ENCODE measurements around the gene RBM3.
A peak's percentile ranks its signal among the peaks of the same experiment; 100 is the strongest.

The RBM3 gene

DNA sequence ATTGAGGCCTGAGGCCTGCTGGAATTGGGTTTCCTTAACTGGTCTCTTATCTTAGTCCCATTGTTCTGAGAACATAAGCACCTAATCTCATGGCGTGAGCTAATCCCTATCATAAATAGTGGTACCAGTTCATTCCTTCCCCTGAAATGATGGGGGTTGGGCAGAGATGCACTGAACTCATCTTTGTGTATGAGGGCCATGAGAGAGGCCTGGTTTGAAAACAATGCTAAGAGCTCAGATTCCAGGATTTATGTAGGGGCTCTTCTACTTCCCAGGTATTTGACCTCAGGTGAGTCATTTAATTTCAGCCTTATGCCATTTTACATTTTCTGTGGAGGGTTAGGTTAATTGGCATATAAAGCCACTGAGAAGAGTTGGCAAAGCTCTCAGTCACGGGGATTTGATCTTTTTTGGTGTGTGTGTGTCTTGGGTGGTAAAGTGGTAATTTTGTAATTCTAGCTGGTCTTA lies 4.4 kb downstream of the RBM3 start:
- Histone ChIP-seq H3K4me3 (ENCODE audit: low read depth, low read length) (no peak overlapping the region), H3K27me3 (ENCODE audit: insufficient read depth, low read length) (no peaks in the 10 kb centered on the region), H3K79me2 (ENCODE audit: control insufficient read depth, insufficient read depth, low read length, unreplicated experiment) (peaks cover 30% of the 10 kb centered on the region), H3K27ac (ENCODE audit: low read depth, low read length) (peak overlapping the region; percentile 34; the same call in 1 of the 2 replicates), H3K36me3 (ENCODE audit: insufficient read depth, low read length) (peaks cover 27% of the 10 kb centered on the region), H2AFZ (ENCODE audit: low read length, unreplicated experiment) (no peak overlapping the region), H3K4me1 (ENCODE audit: control insufficient read depth, insufficient read depth, low read length, unreplicated experiment) (peaks cover 41% of the 10 kb centered on the region)

DNA sequence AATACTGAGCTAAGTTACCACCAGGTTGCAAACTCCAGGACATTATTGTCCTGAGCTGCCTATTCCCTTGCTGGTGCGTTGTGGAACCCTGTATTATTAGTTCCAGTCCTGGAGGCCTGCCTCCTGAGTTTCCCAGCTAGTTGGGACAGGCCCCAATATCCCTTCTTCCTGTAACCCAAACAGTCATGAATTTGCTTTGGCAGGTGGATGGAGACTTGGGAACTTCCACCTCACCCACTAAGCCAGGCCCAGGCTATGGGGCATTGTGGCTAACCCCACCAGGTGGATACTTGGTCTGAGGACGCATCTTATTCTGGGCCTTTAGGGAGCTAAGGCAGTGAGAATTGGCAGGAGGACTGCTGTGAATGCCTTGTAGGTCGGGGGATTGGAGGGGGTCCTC lies 5.0 kb downstream of the RBM3 start:
- no peaks in the 10 kb centered on the region for H3K27me3 ChIP-seq (ENCODE audit: insufficient read depth, low read length)
- no peak overlapping the region for H2AFZ ChIP-seq (ENCODE audit: low read length, unreplicated experiment)
- H3K79me2 ChIP-seq (ENCODE audit: control insufficient read depth, insufficient read depth, low read length, unreplicated experiment), result peaks cover 30% of the 10 kb centered on the region
- peaks cover 27% of the 10 kb centered on the region for H3K36me3 ChIP-seq (ENCODE audit: insufficient read depth, low read length)
- H3K4me3 ChIP-seq (ENCODE audit: low read depth, low read length), result no peak overlapping the region
- peak overlapping the region; percentile 34; the same call in 1 of the 2 replicates for H3K27ac ChIP-seq (ENCODE audit: low read depth, low read length)
- peaks cover 41% of the 10 kb centered on the region for H3K4me1 ChIP-seq (ENCODE audit: control insufficient read depth, insufficient read depth, low read length, unreplicated experiment)

DNA sequence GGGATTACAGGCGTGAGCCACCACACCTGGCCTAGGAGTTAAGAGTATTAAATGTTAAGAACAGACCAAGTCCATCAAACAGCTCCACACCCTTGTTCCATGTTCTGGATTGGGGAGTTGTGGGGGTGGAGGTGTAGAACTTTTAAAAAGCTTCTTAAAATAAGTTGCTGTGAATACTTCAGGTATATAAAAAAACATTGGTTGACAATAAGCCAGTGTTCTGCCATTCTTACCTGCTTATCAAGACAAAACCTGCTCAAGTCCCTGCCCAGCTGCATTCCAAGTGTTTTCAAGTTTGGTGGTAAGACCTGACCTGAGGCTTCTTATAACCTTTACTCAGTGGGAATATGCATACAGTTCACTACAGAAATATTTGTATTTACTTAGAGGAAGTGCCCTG lies 6.4 kb downstream of the RBM3 start:
- Histone ChIP-seq H3K36me3 (ENCODE audit: insufficient read depth, low read length) (peaks cover 19% of the 10 kb centered on the region), H3K4me3 (ENCODE audit: low read depth, low read length) (no peak overlapping the region), H3K27me3 (ENCODE audit: insufficient read depth, low read length) (no peaks in the 10 kb centered on the region), H2AFZ (ENCODE audit: low read length, unreplicated experiment) (no peak overlapping the region), H3K4me1 (ENCODE audit: control insufficient read depth, insufficient read depth, low read length, unreplicated experiment) (peaks cover 39% of the 10 kb centered on the region), H3K27ac (ENCODE audit: low read depth, low read length) (peak overlapping the region; percentile 41; the same call in 1 of the 2 replicates), H3K79me2 (ENCODE audit: control insufficient read depth, insufficient read depth, low read length, unreplicated experiment) (peaks cover 21% of the 10 kb centered on the region)

DNA sequence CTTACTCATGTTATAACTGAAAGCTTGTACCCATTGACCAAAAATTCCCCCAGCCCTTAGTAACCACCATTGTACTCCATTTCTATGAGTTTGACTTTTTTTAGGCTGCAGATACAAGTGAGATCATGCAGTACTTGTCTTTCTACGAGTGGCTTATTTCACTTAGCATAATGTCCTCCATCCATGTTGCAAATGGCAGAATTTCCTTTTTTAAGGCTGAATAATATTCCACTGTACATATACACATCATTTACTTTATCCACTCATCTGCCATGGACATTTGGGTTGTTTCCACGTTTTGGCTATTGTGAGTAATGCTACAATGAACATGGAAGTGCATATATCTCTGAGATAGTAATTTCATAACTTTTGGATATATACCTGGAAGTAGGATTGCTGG lies 10.4 kb downstream of the RBM3 start:
- Histone ChIP-seq H2AFZ (ENCODE audit: low read length, unreplicated experiment) (no peak overlapping the region), H3K36me3 (ENCODE audit: insufficient read depth, low read length) (no peaks in the 10 kb centered on the region), H3K4me3 (ENCODE audit: low read depth, low read length) (no peak overlapping the region), H3K27ac (ENCODE audit: low read depth, low read length) (no peak overlapping the region), H3K79me2 (ENCODE audit: control insufficient read depth, insufficient read depth, low read length, unreplicated experiment) (no peaks in the 10 kb centered on the region), H3K4me1 (ENCODE audit: control insufficient read depth, insufficient read depth, low read length, unreplicated experiment) (peaks cover 18% of the 10 kb centered on the region), H3K27me3 (ENCODE audit: insufficient read depth, low read length) (no peaks in the 10 kb centered on the region)

DNA sequence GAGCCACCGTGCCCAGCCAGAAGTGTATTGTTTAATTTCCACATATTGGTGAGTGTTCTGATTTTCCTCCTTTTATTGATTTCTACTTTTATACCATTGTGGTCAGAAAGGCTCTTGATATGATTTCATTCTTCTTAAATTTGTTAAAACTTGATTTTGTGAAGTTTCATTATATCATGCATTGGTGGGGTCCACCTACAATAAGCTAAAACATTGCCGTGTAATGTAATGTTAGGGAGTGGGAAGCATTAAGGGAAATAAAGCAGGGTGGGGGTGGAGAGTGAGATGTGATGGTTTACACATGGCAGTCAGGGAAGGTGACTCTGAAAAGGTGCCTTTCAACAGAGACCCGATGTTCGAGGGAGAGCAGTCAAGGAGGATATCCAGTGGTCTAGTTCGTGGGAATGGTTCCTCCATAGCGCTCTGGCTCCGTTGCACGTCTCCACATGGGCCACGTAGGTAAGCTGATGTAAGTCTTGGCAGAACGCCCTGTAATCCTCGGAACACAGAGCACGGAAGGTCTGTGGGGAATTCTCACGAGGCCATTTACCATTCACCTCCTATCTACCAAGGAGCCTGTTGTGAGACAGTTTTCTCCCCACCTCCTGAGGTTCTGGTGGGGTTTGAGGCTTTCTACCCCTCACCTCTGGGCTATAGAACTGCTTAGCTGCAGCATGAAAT lies 15.3 kb downstream of the RBM3 start:
- H3K36me3 ChIP-seq (ENCODE audit: insufficient read depth, low read length), result no peaks in the 10 kb centered on the region
- H3K27me3 ChIP-seq (ENCODE audit: insufficient read depth, low read length), result no peaks in the 10 kb centered on the region
- H3K4me1 ChIP-seq (ENCODE audit: control insufficient read depth, insufficient read depth, low read length, unreplicated experiment), result peaks cover 35% of the 10 kb centered on the region
- H2AFZ ChIP-seq (ENCODE audit: low read length, unreplicated experiment), result no peak overlapping the region
- no peak overlapping the region for H3K4me3 ChIP-seq (ENCODE audit: low read depth, low read length)
- H3K27ac ChIP-seq (ENCODE audit: low read depth, low read length), result peak overlapping the region; percentile 91
- no peaks in the 10 kb centered on the region for H3K79me2 ChIP-seq (ENCODE audit: control insufficient read depth, insufficient read depth, low read length, unreplicated experiment)

DNA sequence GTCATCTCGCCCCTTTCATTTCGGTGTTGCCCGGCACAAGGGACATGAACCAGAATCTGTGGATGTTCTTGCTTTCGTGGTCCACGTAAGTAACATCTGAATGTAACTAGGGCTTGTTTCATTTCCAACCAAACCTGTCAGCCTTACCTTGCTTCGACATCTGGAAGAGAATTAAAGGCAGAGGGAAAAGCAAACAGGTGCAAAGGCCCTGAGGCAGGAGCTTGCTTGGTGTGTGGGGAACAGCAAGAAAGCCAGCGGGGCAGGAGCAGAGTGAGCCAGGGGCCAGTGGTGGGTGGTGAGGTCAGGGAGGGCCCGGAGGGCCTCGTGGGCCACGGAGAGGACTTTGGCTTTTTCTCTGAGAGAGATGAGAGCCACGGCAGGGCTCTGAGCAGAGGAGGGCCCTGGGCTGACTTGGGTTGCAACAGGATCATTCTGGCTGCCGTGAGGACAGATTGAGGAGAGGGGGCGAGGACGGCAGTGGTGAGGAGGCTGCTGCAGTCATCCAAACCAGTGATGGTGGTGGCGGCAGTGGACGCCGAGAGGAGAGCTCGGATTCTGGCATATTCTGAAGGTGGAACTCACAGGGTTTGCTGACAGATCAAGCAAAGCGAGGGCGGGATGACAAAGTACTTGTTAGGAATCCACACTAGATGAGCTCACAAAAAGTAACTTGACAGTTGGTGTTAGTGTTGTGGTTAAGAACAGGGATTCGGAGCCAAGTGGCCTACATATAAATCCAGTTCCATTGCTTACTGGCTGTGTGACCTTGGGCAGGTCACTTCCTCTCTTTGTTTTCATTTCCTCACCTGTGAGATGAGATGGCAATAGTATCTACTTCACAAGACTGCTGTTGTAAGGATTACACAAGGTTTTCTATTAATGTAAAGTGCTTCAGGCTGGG lies 16.2 kb downstream of the RBM3 start:
- Histone ChIP-seq H3K27me3 (ENCODE audit: insufficient read depth, low read length) (no peaks in the 10 kb centered on the region), H3K4me1 (ENCODE audit: control insufficient read depth, insufficient read depth, low read length, unreplicated experiment) (peaks cover 35% of the 10 kb centered on the region), H2AFZ (ENCODE audit: low read length, unreplicated experiment) (no peak overlapping the region), H3K27ac (ENCODE audit: low read depth, low read length) (peak overlapping the region; percentile 91), H3K36me3 (ENCODE audit: insufficient read depth, low read length) (no peaks in the 10 kb centered on the region), H3K79me2 (ENCODE audit: control insufficient read depth, insufficient read depth, low read length, unreplicated experiment) (no peaks in the 10 kb centered on the region), H3K4me3 (ENCODE audit: low read depth, low read length) (no peak overlapping the region)

DNA sequence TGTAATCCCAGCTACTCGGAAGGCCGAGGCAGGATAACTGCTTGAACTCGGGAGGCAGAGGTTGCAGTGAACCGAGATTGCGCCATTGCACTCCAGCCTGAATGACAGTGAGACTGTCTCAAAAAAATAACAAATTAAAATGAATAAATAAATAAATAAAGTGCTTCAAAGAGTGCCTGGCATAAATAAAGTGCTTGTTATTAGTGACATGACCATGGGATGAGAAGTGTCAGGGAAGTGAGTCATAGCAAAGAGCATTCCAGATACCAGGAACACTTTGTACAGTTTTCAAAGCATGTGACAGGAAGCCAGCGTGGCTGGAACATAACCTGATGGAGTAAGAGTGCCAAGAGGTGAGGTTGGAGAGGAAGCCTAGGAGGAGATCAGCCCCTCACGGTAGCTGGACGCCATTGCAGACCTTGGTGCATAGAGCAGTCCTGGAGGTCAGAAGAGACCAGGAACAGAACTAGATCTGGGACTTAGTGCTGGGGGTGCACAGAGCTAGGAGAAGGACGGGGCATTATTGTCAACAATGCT lies 17.0 kb downstream of the RBM3 start:
- no peaks in the 10 kb centered on the region for H3K79me2 ChIP-seq (ENCODE audit: control insufficient read depth, insufficient read depth, low read length, unreplicated experiment)
- no peak overlapping the region for H2AFZ ChIP-seq (ENCODE audit: low read length, unreplicated experiment)
- no peaks in the 10 kb centered on the region for H3K27me3 ChIP-seq (ENCODE audit: insufficient read depth, low read length)
- no peaks in the 10 kb centered on the region for H3K36me3 ChIP-seq (ENCODE audit: insufficient read depth, low read length)
- no peak overlapping the region for H3K4me3 ChIP-seq (ENCODE audit: low read depth, low read length)
- peak overlapping the region; percentile 91 for H3K27ac ChIP-seq (ENCODE audit: low read depth, low read length)
- H3K4me1 ChIP-seq (ENCODE audit: control insufficient read depth, insufficient read depth, low read length, unreplicated experiment), result peaks cover 39% of the 10 kb centered on the region

DNA sequence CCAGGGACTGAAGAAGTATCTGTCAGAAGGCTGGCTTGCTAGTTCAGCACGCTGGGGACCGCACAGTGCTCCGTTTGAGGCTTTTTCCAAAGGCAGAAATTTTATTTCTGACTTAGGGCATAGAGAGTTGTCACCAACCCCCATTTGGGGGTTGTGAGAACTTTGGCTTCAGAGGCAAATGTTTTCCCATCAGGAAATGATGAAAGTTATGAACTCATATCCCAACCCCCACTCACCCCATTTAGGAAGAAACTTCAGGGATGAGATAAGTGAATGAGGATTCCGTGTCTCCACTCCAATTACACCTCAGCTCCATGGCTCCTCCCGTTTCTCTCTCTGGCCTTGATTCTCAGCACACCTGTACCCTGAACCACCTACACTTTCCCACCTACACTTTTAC lies 18.7 kb downstream of the RBM3 start:
- no peak overlapping the region for H2AFZ ChIP-seq (ENCODE audit: low read length, unreplicated experiment)
- H3K27me3 ChIP-seq (ENCODE audit: insufficient read depth, low read length), result no peaks in the 10 kb centered on the region
- H3K27ac ChIP-seq (ENCODE audit: low read depth, low read length), result peak overlapping the region; percentile 91
- no peak overlapping the region for H3K4me3 ChIP-seq (ENCODE audit: low read depth, low read length)
- no peaks in the 10 kb centered on the region for H3K36me3 ChIP-seq (ENCODE audit: insufficient read depth, low read length)
- no peaks in the 10 kb centered on the region for H3K79me2 ChIP-seq (ENCODE audit: control insufficient read depth, insufficient read depth, low read length, unreplicated experiment)
- peaks cover 42% of the 10 kb centered on the region for H3K4me1 ChIP-seq (ENCODE audit: control insufficient read depth, insufficient read depth, low read length, unreplicated experiment)

DNA sequence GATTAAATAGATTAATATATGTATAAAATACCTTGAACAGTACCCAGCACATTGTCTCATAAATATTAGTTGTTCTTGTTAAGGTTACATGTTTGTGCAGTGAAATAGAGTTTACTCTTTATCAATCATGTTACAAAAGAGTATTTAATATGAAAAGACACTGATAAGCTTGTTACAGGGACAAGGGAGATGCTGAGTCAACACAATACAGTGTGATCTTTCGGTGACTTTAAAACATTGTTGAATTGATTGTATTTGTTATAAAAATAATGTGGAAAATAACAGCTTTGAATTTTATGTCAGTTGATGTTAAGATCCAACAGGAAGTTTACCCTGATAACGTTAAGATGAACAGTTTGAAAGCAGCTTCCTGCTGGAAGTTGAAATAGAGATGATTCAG lies 21.6 kb downstream of the RBM3 start:
- Histone ChIP-seq H3K4me3 (ENCODE audit: low read depth, low read length) (no peak overlapping the region), H3K27me3 (ENCODE audit: insufficient read depth, low read length) (no peaks in the 10 kb centered on the region), H3K4me1 (ENCODE audit: control insufficient read depth, insufficient read depth, low read length, unreplicated experiment) (peaks cover 25% of the 10 kb centered on the region), H3K79me2 (ENCODE audit: control insufficient read depth, insufficient read depth, low read length, unreplicated experiment) (peaks cover 10% of the 10 kb centered on the region), H3K36me3 (ENCODE audit: insufficient read depth, low read length) (no peaks in the 10 kb centered on the region), H2AFZ (ENCODE audit: low read length, unreplicated experiment) (no peak overlapping the region), H3K27ac (ENCODE audit: low read depth, low read length) (peak overlapping the region; percentile 74)

DNA sequence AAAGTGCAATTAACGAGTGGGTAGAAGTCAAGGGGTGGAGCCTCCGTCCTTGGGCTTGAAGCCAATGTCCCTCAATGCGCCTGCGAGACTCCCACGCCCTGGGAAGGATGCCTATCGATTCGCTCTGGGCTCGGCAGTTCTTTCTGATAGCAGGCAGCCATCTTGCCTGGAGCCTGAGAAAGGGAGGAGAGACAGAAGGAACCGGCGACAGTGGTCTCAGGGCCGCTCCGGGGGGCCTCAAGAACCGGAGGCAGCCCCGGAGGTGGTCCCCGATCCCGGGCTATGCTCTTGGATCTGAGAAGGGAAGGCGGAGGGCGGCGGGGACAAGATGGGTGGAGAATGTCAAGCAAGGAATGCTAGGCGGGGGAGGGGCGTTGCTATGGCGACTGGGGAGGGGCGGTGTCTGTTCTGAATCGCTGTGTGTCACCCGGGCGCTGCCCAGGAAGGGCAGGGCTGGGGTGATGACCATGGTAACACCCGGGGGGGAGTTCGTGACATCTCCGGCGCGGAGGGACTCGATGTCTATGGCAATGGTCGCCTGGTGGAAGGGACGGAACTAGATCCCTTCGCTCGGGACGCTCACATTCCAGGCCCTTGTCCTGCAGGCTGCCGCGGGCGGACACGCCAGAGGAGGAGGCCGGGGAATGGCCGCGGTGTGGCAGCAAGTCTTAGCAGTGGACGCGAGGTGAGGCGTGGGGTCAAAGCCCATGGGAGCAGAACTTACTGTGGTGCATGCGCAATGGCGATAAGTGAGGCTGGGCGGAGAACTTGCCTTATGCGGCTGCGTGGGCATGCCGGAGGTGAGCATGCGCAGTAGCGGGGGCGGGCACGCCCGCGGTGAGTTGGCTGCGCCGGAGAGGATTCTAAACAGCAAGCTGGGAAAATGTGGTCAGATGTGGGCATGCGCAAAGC lies 23.3 kb downstream of the RBM3 start, which contains the start of gene WDR13:
WDR13 (plus strand) TSS at position 140 of the 912 bp plus-strand sequence; CDS start at position 645, 505 bp downstream.
- Histone ChIP-seq H3K4me1 (ENCODE audit: control insufficient read depth, insufficient read depth, low read length, unreplicated experiment) (peaks cover 14% of the 10 kb centered on the region), H3K27ac (ENCODE audit: low read depth, low read length) (peak within 1 kb of the TSS; percentile 99), H3K79me2 (ENCODE audit: control insufficient read depth, insufficient read depth, low read length, unreplicated experiment) (peaks cover 10% of the 10 kb centered on the region), H3K36me3 (ENCODE audit: insufficient read depth, low read length) (no peaks in the 10 kb centered on the region), H3K4me3 (ENCODE audit: low read depth, low read length) (peak within 1 kb of the TSS; percentile 92), H3K27me3 (ENCODE audit: insufficient read depth, low read length) (no peaks in the 10 kb centered on the region), H2AFZ (ENCODE audit: low read length, unreplicated experiment) (peak within 1 kb of the TSS; percentile 68)

Data from ACC112 (cell line).